ENCODE measurements around the gene KANK3.

- TF ChIP-seq CTCF (IDR thresholded peaks at IDR 0.05 in 4 of 5, conservative IDR thresholded peaks at IDR 0.05 in 1 of 5) = peak; percentile 27 to 61 (median 52)
- TF ChIP-seq POLR2A (IDR thresholded peaks at IDR 0.05) = peak; percentile 88 to 94
Observed at GRCh38 chr19:8321067-8321985, 21.7 kb downstream of the KANK3 start, which contains the start of the genes NDUFA7 and RPS28.
